ENCODE results near the gene BEND5. TPM values are rescaled to one million over a fixed set of nuclear protein-coding genes. Genes with fewer than 3 reads are reported as not detected.

The BEND5 gene
- total RNA-seq, 3 donors from 2014 or later (not counting 1 experiment from before 2014, with no cell fraction given): 1.2 to 5.1 (median 2.6) TPM

GRCh38 chr1:48773133-48773532 lies 3.6 kb downstream of the BEND5 start:
- ATAC-seq (no peak), DNase-seq (no peak)
- no peak overlapping the region for H3K4me3 ChIP-seq (ENCODE audit: low read length)
- no peak overlapping the region for H3K27ac Mint-ChIP-seq
- no peak overlapping the region for H3K4me3 Mint-ChIP-seq
- TF ChIP-seq, protein P1, sequence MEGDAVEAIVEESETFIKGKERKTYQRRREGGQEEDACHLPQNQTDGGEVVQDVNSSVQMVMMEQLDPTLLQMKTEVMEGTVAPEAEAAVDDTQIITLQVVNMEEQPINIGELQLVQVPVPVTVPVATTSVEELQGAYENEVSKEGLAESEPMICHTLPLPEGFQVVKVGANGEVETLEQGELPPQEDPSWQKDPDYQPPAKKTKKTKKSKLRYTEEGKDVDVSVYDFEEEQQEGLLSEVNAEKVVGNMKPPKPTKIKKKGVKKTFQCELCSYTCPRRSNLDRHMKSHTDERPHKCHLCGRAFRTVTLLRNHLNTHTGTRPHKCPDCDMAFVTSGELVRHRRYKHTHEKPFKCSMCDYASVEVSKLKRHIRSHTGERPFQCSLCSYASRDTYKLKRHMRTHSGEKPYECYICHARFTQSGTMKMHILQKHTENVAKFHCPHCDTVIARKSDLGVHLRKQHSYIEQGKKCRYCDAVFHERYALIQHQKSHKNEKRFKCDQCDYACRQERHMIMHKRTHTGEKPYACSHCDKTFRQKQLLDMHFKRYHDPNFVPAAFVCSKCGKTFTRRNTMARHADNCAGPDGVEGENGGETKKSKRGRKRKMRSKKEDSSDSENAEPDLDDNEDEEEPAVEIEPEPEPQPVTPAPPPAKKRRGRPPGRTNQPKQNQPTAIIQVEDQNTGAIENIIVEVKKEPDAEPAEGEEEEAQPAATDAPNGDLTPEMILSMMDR (IDR thresholded peaks at IDR 0.05): no peak
- H3K36me3 Mint-ChIP-seq: no peaks in the 10 kb centered on the region
- no peak overlapping the region for H3K27ac ChIP-seq (ENCODE audit: low read length)
- no peaks in the 10 kb centered on the region for H3K36me3 ChIP-seq (ENCODE audit: control insufficient read depth, insufficient read depth, low read length)
- no peaks in the 10 kb centered on the region for H3K9me3 Mint-ChIP-seq
- peaks cover 16% of the 10 kb centered on the region for H3K4me1 ChIP-seq (ENCODE audit: control insufficient read depth, insufficient read depth, low read length)
- WGBS (ENCODE audit: insufficient coverage): 85% methylated on average over 1 of the region's 1 CpG
- no peaks in the 10 kb centered on the region for H3K27me3 ChIP-seq (ENCODE audit: control insufficient read depth, insufficient read depth, low read length)
- H3K9me3 ChIP-seq (ENCODE audit: control insufficient read depth, insufficient read depth, low read length): no peaks in the 10 kb centered on the region
- peaks cover 7 to 9% of the 10 kb centered on the region in 2 donors for H3K27me3 Mint-ChIP-seq (ENCODE audit: low read depth in 2 of 2)
- H3K4me1 Mint-ChIP-seq: peaks cover 7 to 20% of the 10 kb centered on the region in 2 donors
- intact Hi-C loops (cut with micrococcal nuclease): no loop called here

GRCh38 chr1:48772211-48772610 lies 4.5 kb downstream of the BEND5 start:
- 86% methylated on average over 2 of the region's 2 CpGs for WGBS (ENCODE audit: insufficient coverage)
- H3K9me3 Mint-ChIP-seq: no peaks in the 10 kb centered on the region
- no peak overlapping the region for H3K27ac ChIP-seq (ENCODE audit: low read length)
- no peak for ATAC-seq
- H3K36me3 ChIP-seq (ENCODE audit: control insufficient read depth, insufficient read depth, low read length): no peaks in the 10 kb centered on the region
- H3K4me1 Mint-ChIP-seq: peaks cover 7 to 15% of the 10 kb centered on the region in 2 donors
- no peak overlapping the region for H3K4me3 Mint-ChIP-seq
- H3K4me1 ChIP-seq (ENCODE audit: control insufficient read depth, insufficient read depth, low read length): peaks cover 9% of the 10 kb centered on the region
- no peaks in the 10 kb centered on the region for H3K27me3 ChIP-seq (ENCODE audit: control insufficient read depth, insufficient read depth, low read length)
- no peak overlapping the region for H3K27ac Mint-ChIP-seq
- intact Hi-C loops (cut with micrococcal nuclease): no loop called here
- no peaks in the 10 kb centered on the region for H3K36me3 Mint-ChIP-seq
- H3K9me3 ChIP-seq (ENCODE audit: control insufficient read depth, insufficient read depth, low read length): no peaks in the 10 kb centered on the region
- no peak for DNase-seq
- peaks cover 2 to 5% of the 10 kb centered on the region in 2 donors for H3K27me3 Mint-ChIP-seq (ENCODE audit: low read depth in 2 of 2)
- no peak overlapping the region for H3K4me3 ChIP-seq (ENCODE audit: low read length)
- TF ChIP-seq, protein P1 (IDR thresholded peaks at IDR 0.05): no peak

DNA sequence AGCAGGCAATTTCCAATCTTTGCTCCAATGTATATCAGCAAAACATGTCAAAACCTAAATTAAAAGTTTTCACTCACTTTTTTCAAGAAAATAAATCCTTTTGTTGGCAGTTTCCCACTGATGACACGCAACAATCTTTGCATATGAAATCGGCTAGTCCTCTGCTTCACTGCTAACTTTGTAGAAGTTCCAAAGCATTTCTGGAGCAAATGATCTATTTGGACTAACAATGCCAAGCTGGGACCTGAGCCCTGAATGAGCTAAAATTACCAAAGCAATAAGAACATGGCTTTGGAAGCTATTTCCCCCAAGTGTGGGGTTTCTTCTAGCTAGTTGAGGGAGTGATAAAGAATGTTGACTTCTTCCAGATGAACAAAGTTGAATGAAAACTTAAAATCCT lies 5.1 kb downstream of the BEND5 start:
- no peaks in the 10 kb centered on the region for H3K9me3 ChIP-seq (ENCODE audit: control insufficient read depth, insufficient read depth, low read length)
- peaks cover 0 to 5% of the 10 kb centered on the region in 2 donors for H3K27me3 Mint-ChIP-seq (ENCODE audit: low read depth in 2 of 2)
- no peaks in the 10 kb centered on the region for H3K27me3 ChIP-seq (ENCODE audit: control insufficient read depth, insufficient read depth, low read length)
- H3K9me3 Mint-ChIP-seq: no peaks in the 10 kb centered on the region
- H3K27ac Mint-ChIP-seq: no peak overlapping the region
- no peaks in the 10 kb centered on the region for H3K36me3 Mint-ChIP-seq
- H3K4me3 Mint-ChIP-seq: no peak overlapping the region
- ATAC-seq (no peak), DNase-seq (no peak)
- TF ChIP-seq, protein P1 (IDR thresholded peaks at IDR 0.05): no peak
- H3K4me1 Mint-ChIP-seq: peaks cover 7 to 12% of the 10 kb centered on the region in 2 donors
- H3K27ac ChIP-seq (ENCODE audit: low read length): no peak overlapping the region
- WGBS (ENCODE audit: insufficient coverage): 92% methylated on average over 2 of the region's 2 CpGs
- no peak overlapping the region for H3K4me3 ChIP-seq (ENCODE audit: low read length)
- no peaks in the 10 kb centered on the region for H3K36me3 ChIP-seq (ENCODE audit: control insufficient read depth, insufficient read depth, low read length)
- H3K4me1 ChIP-seq (ENCODE audit: control insufficient read depth, insufficient read depth, low read length): peaks cover 8% of the 10 kb centered on the region
- intact Hi-C loops (cut with micrococcal nuclease): no loop called here

GRCh38 chr1:48767975-48768510 lies 8.6 kb downstream of the BEND5 start:
- Histone ChIP-seq H3K36me3 (ENCODE audit: control insufficient read depth, insufficient read depth, low read length) (no peaks in the 10 kb centered on the region), H3K9me3 (ENCODE audit: control insufficient read depth, insufficient read depth, low read length) (no peaks in the 10 kb centered on the region), H3K4me3 (ENCODE audit: low read length) (no peak overlapping the region), H3K27ac (ENCODE audit: low read length) (no peak overlapping the region), H3K4me1 (ENCODE audit: control insufficient read depth, insufficient read depth, low read length) (no peaks in the 10 kb centered on the region), H3K27me3 (ENCODE audit: control insufficient read depth, insufficient read depth, low read length) (no peaks in the 10 kb centered on the region)
- H3K36me3 Mint-ChIP-seq: no peaks in the 10 kb centered on the region
- no peaks in the 10 kb centered on the region for H3K4me1 Mint-ChIP-seq
- H3K27me3 Mint-ChIP-seq (ENCODE audit: low read depth in 2 of 2): no peaks in the 10 kb centered on the region
- ATAC-seq (no peak), DNase-seq (no peak)
- TF ChIP-seq, protein P1 (IDR thresholded peaks at IDR 0.05): no peak
- no peaks in the 10 kb centered on the region for H3K9me3 Mint-ChIP-seq
- no peak overlapping the region for H3K4me3 Mint-ChIP-seq
- no peak overlapping the region for H3K27ac Mint-ChIP-seq
- intact Hi-C loops (cut with micrococcal nuclease): no loop called here

All from natural killer cell (primary cell).